Mucosa of descending colon (tissue), 3 donors: ENCODE measurements around the gene C1orf52. TPM values are rescaled to one million over a fixed set of nuclear protein-coding genes. Genes with fewer than 3 reads are reported as not detected.

Source experiments
- ATAC-seq: fragments of 200-7000 bp; cut with Tn5 transposase; one replicate; pipeline ENCODE4 v1.9.1; 2020; ENCODE audit warnings: mild to moderate bottlenecking, moderate library complexity
- DNase-seq, 3 donors: peaks; one replicate each; pipeline ENCODE4 v3.0.0-alpha.2; 2020
- H3K36me3 ChIP-seq: fragments of 200-600 bp; one replicate; pipeline ENCODE4 v1.8.0; 2021; ENCODE audit warnings: low read depth, mild to moderate bottlenecking
- H3K4me1 ChIP-seq: fragments of 200-600 bp; one replicate; pipeline ENCODE4 v1.8.0; 2021; ENCODE audit warnings: low read depth, mild to moderate bottlenecking
- H3K4me3 ChIP-seq: fragments of 200-600 bp; one replicate; pipeline ENCODE4 v1.8.0; 2021; ENCODE audit warnings: mild to moderate bottlenecking
- H3K9me3 ChIP-seq: fragments of 200-600 bp; one replicate; pipeline ENCODE4 v1.8.0; 2021; ENCODE audit warnings: mild to moderate bottlenecking
- intact Hi-C, 2 donors: fragments of 100-400 bp; cut with DNase I in 1 of 2; cut with micrococcal nuclease in 1 of 2; formaldehyde crosslinking; loops; one replicate each; pipeline versions ENCODE4 v1.11.0 to v1.11.1; 2022; cut with DNase I, micrococcal nuclease
- total RNA-seq, 3 donors: library from RNA; stranded (reverse); fragmentation: NEBNext Ultra II Directional in 2 of 3; extraction: Animal tissue kit (Norgen Biotek cat#: 25700) in 2 of 3; gene quantifications; one replicate each; pipeline versions ENCODE4 v1.2.1 to v1.2.4, GENCODE V29; 2021 to 2023
- TF ChIP-seq, protein P1 (sequence below): fragments of 200-600 bp; IDR thresholded peaks from one replicate; pipeline ENCODE4 v1.8.0; 2022; ENCODE audit warnings: antibody characterized with exemption, mild to moderate bottlenecking
- donor health status: DM: no; HTN: no; CAD: no; lungs with moderate emphysema.
- donor health status: DM: no; HTN: no; CAD: no.
- donor health status: DM: no; HTN: yes; CAD: no.

Gene C1orf52
- total RNA-seq, 3 donors from 2014 or later: 17.4 to 24.7 (median 19.2) TPM

GRCh38 chr1:85224295-85224694 is 35.2 kb downstream of the C1orf52 start:
- H3K9me3 ChIP-seq: no peaks in the 10 kb centered on the region
- TF ChIP-seq, protein P1, sequence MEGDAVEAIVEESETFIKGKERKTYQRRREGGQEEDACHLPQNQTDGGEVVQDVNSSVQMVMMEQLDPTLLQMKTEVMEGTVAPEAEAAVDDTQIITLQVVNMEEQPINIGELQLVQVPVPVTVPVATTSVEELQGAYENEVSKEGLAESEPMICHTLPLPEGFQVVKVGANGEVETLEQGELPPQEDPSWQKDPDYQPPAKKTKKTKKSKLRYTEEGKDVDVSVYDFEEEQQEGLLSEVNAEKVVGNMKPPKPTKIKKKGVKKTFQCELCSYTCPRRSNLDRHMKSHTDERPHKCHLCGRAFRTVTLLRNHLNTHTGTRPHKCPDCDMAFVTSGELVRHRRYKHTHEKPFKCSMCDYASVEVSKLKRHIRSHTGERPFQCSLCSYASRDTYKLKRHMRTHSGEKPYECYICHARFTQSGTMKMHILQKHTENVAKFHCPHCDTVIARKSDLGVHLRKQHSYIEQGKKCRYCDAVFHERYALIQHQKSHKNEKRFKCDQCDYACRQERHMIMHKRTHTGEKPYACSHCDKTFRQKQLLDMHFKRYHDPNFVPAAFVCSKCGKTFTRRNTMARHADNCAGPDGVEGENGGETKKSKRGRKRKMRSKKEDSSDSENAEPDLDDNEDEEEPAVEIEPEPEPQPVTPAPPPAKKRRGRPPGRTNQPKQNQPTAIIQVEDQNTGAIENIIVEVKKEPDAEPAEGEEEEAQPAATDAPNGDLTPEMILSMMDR: no peak
- DNase-seq (no peak), ATAC-seq (no peak)
- intact Hi-C loops: no loop called here
- no peaks in the 10 kb centered on the region for H3K4me1 ChIP-seq
- H3K36me3 ChIP-seq: no peaks in the 10 kb centered on the region
- H3K4me3 ChIP-seq: no peak overlapping the region

DNA sequence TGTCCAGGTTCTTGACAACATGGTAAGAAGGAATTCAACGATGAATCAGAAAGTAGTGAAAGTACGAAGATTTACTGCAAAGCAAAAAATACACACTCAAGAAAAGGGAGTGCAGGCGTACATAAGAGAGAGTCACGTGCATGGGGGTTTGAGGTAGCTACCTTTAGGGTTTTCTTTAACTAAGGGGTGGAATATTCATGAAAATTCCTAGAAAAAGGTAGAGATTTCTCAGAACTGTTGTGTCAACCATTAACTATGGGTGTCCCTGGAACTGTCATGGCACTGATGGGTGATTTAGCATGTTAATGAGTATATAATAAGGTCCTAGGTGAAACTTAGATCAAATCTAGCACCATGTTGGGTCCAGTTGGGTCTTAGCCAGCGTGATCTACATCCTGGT is 36.1 kb downstream of the C1orf52 start:
- Histone ChIP-seq H3K9me3 (no peaks in the 10 kb centered on the region), H3K4me3 (no peak overlapping the region), H3K4me1 (no peaks in the 10 kb centered on the region), H3K36me3 (no peaks in the 10 kb centered on the region)
- no peak for DNase-seq
- no peak for ATAC-seq
- intact Hi-C loops: no loop called here
- TF ChIP-seq, protein P1: no peak

GRCh38 chr1:85220756-85221201 is 38.7 kb downstream of the C1orf52 start:
- DNase-seq (no peak), ATAC-seq (no peak)
- intact Hi-C loops: no loop called here
- Histone ChIP-seq H3K9me3 (no peaks in the 10 kb centered on the region), H3K4me3 (no peak overlapping the region), H3K36me3 (no peaks in the 10 kb centered on the region), H3K4me1 (no peaks in the 10 kb centered on the region)
- TF ChIP-seq, protein P1: no peak

- no peaks in the 10 kb centered on the region for H3K36me3 ChIP-seq
- TF ChIP-seq, protein P1: no peak
- H3K4me1 ChIP-seq: no peaks in the 10 kb centered on the region
- no peak for ATAC-seq
- intact Hi-C loops: no loop called here
- no peak overlapping the region for H3K4me3 ChIP-seq
- no peak for DNase-seq
- H3K9me3 ChIP-seq: no peaks in the 10 kb centered on the region
Measured at GRCh38 chr1:85219853-85220610, 39.4 kb downstream of the C1orf52 start.

DNA sequence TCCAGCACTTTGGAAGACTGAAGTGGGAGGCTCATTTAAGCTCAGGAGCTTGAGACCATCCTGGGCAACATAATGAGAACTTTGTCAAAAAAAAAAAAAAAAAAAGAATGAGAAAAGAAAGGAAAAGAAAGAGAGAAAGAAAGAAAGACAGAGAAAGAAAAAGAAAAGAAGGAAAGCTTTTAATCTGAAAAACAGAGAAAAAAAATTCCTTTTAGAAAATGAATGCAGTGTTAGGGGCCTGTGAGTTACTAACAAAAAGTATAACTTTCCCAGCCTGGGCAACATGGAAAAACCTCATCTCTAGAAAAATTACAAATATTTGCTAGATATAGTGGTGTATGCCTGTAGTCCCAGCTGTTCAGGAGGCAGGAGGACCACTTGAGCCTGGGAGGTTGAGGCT is 42.8 kb downstream of the C1orf52 start:
- DNase-seq (no peak), ATAC-seq (no peak)
- intact Hi-C loops: no loop called here
- no peak overlapping the region for H3K4me3 ChIP-seq
- H3K9me3 ChIP-seq: no peaks in the 10 kb centered on the region
- no peaks in the 10 kb centered on the region for H3K4me1 ChIP-seq
- H3K36me3 ChIP-seq: no peaks in the 10 kb centered on the region
- TF ChIP-seq, protein P1: no peak
